ENCODE results near the gene FAU. TPM values are rescaled to one million over a fixed set of nuclear protein-coding genes. Genes with fewer than 3 reads are reported as not detected.

FAU gene
- total RNA-seq, 1 experiment from 2014 or later, result 650 TPM

DNA sequence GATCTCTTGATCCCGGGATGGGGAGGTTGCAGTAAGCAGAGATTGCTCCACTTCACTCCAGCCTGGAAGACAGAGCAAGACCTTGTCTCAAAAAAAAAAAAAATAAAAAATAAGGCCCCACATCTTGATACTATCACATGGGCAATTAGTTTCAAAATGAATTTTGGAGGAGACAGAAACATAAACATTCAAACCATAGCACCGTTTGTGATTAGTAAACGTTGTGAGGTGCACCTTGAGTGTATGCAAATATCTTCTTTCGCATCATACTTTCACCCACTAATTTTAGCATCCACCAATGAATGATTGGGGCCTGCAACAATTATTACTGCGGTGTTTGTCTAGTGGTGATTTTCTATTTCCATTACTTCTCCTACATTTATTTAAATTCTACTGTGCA lies 37.1 kb upstream of the FAU start:
- no peak overlapping the region for H3K27ac Mint-ChIP-seq (ENCODE audit: unreplicated experiment)
- no peak overlapping the region for H3K4me3 Mint-ChIP-seq (ENCODE audit: low read depth, unreplicated experiment)
- no peaks in the 10 kb centered on the region for H3K4me1 Mint-ChIP-seq (ENCODE audit: low read depth, unreplicated experiment)
- H3K36me3 Mint-ChIP-seq (ENCODE audit: insufficient read depth, unreplicated experiment), result no peaks in the 10 kb centered on the region
- no peaks in the 10 kb centered on the region for H3K27me3 Mint-ChIP-seq (ENCODE audit: unreplicated experiment)
- CTCF ChIA-PET, result no interaction called here
- DNase-seq, result no peak
- BruUV-seq (replicated peaks), result no TSS peak
- intact Hi-C loops (cut with micrococcal nuclease; ENCODE audit: unreplicated experiment), result no loop called here
- TF ChIP-seq, protein P1, sequence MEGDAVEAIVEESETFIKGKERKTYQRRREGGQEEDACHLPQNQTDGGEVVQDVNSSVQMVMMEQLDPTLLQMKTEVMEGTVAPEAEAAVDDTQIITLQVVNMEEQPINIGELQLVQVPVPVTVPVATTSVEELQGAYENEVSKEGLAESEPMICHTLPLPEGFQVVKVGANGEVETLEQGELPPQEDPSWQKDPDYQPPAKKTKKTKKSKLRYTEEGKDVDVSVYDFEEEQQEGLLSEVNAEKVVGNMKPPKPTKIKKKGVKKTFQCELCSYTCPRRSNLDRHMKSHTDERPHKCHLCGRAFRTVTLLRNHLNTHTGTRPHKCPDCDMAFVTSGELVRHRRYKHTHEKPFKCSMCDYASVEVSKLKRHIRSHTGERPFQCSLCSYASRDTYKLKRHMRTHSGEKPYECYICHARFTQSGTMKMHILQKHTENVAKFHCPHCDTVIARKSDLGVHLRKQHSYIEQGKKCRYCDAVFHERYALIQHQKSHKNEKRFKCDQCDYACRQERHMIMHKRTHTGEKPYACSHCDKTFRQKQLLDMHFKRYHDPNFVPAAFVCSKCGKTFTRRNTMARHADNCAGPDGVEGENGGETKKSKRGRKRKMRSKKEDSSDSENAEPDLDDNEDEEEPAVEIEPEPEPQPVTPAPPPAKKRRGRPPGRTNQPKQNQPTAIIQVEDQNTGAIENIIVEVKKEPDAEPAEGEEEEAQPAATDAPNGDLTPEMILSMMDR (IDR thresholded peaks at IDR 0.05; ENCODE audit: unreplicated experiment), result no peak
- no peaks in the 10 kb centered on the region for H3K9me3 Mint-ChIP-seq (ENCODE audit: low read depth, unreplicated experiment)

DNA sequence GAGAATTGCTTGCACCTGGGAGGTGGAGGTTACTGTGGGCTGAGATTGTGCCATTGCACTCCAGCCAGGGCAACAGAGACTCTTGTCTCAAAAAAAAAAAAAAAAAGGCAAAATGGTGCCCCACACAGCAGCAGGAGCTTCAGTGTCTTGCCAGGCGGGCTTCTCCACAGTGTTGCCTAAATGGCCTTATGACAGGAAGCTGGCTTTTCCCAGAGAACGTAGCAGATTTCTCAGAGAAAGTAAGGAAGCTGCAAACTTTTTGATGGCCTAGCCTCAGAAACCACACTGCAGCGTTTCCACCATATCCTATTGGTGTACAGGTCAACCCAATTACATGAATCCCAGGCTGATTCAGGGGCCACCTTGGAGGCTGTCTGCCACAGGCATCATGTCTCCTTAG lies 35.4 kb upstream of the FAU start:
- intact Hi-C loops (cut with micrococcal nuclease; ENCODE audit: unreplicated experiment), result no loop called here
- Mint-ChIP-seq H3K4me3 (ENCODE audit: low read depth, unreplicated experiment) (no peak overlapping the region), H3K27ac (ENCODE audit: unreplicated experiment) (no peak overlapping the region), H3K4me1 (ENCODE audit: low read depth, unreplicated experiment) (peaks cover 15% of the 10 kb centered on the region), H3K9me3 (ENCODE audit: low read depth, unreplicated experiment) (no peaks in the 10 kb centered on the region), H3K27me3 (ENCODE audit: unreplicated experiment) (no peaks in the 10 kb centered on the region), H3K36me3 (ENCODE audit: insufficient read depth, unreplicated experiment) (no peaks in the 10 kb centered on the region)
- CTCF ChIA-PET, result interaction anchor here (0.6 kb wide), 1 partner anchor 529 kb away, joined by 3 read pairs; no protein-coding TSS in a partner anchor
- no TSS peak for BruUV-seq (replicated peaks)
- DNase-seq, result no peak
- TF ChIP-seq, protein P1 (IDR thresholded peaks at IDR 0.05; ENCODE audit: unreplicated experiment), result no peak

DNA sequence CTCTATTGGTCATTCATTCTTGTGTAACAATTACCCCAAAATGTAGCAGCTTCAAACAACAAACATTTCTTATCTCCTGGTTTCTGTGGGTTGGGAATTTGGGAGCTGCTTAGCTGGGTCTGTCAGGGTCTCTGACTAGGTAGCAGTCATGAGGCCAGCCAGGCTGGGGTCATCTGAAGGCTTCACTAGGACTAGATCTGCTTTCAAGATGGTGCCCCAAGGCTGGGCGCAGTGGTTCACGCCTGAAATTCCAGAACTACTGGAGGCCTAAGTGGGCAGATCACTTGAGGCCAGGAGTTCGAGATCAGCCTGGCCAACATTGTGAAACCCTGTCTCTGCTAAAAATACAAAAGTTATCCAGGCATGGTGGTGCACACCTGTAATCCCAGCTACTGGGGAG lies 35.0 kb upstream of the FAU start:
- no TSS peak for BruUV-seq (replicated peaks)
- intact Hi-C loops (cut with micrococcal nuclease; ENCODE audit: unreplicated experiment), result no loop called here
- Mint-ChIP-seq H3K27me3 (ENCODE audit: unreplicated experiment) (no peaks in the 10 kb centered on the region), H3K4me1 (ENCODE audit: low read depth, unreplicated experiment) (peaks cover 19% of the 10 kb centered on the region), H3K9me3 (ENCODE audit: low read depth, unreplicated experiment) (no peaks in the 10 kb centered on the region), H3K36me3 (ENCODE audit: insufficient read depth, unreplicated experiment) (no peaks in the 10 kb centered on the region), H3K4me3 (ENCODE audit: low read depth, unreplicated experiment) (no peak overlapping the region), H3K27ac (ENCODE audit: unreplicated experiment) (no peak overlapping the region)
- TF ChIP-seq, protein P1 (IDR thresholded peaks at IDR 0.05; ENCODE audit: unreplicated experiment), result no peak
- DNase-seq, result no peak
- CTCF ChIA-PET, result no interaction called here

DNA sequence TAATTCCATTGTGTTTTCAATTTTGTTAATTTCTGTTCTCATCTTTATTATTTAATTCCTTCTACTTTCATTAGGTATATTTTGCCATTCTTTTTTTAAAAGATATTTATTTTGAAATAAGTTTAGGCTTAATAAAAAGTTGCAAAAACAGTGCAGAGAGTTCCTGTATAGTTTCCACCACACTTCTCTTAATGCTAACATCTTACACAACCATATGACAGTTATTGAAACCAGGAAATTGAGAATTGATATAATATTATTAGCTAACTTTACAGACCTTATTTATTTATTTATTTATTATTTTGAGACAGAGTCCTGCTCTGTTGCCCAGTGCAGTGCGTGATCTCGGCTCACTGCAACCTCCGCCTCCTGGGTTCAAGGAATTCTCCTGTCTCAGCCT lies 34.3 kb upstream of the FAU start:
- Mint-ChIP-seq H3K36me3 (ENCODE audit: insufficient read depth, unreplicated experiment) (no peaks in the 10 kb centered on the region), H3K27me3 (ENCODE audit: unreplicated experiment) (no peaks in the 10 kb centered on the region), H3K9me3 (ENCODE audit: low read depth, unreplicated experiment) (no peaks in the 10 kb centered on the region), H3K27ac (ENCODE audit: unreplicated experiment) (no peak overlapping the region), H3K4me3 (ENCODE audit: low read depth, unreplicated experiment) (no peak overlapping the region), H3K4me1 (ENCODE audit: low read depth, unreplicated experiment) (peaks cover 26% of the 10 kb centered on the region)
- intact Hi-C loops (cut with micrococcal nuclease; ENCODE audit: unreplicated experiment), result no loop called here
- CTCF ChIA-PET, result no interaction called here
- no TSS peak for BruUV-seq (replicated peaks)
- DNase-seq, result no peak
- TF ChIP-seq, protein P1 (IDR thresholded peaks at IDR 0.05; ENCODE audit: unreplicated experiment), result no peak
